GM18870 (cell line): ENCODE data around the gene SV2B.
"Not testable (repeated sequence)": the region's sequence is repeated elsewhere in the genome, so short reads cannot be mapped to it uniquely, and the experiment has no call there.

Experiments used
- ATAC-seq: cut with Tn5 transposase; IDR thresholded peaks from one replicate; pipeline ENCODE4 v1.9.1; 2021; ENCODE audit warnings: moderate library complexity; ENCODE audit not compliant: unreplicated experiment

SV2B gene

DNA sequence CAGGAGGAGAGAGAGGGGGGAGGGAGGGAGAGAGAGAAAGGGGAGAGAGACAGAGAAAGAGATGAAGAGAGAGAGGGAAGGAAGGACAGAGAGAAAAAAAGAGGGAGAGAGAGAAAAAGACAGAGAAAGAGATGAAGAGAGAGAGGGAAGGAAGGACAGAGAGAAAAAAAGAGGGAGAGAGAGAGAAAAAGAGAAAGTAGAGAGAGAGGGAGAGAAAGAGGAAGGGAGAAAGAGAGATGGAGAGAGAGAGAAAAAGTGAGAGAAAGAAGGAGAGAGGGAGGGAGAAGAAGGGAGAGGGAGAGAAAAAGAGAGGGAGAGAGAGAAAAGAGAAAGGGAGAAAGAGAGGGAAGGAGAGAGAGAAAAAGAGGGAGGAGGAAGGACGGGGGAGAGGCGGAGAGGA is 204.2 kb downstream of the SV2B start:
- no peak for ATAC-seq

- ATAC-seq = no peak
These were observed 204.7 kb downstream of the SV2B start for GRCh38 chr15:91304786-91305185.

DNA sequence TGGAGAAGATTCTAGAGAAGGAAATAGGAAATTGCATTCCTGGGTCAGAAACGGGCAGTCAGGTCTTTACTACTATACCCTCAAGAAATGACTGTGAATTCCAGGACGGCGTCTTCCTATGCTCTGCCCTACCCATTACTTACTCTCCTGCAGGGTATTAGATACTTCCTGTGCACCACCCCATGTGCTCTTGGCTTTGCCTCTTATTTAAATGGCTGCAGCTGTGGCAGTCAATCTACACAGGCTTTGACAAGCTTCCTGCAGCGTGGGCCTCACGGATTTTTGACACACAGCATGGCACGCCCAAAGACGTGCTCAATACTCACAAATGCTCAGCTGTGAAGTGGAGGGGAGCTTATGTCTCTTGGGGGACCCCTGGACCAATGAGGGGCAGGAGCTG is 206.1 kb downstream of the SV2B start:
- no peak for ATAC-seq

- no peak for ATAC-seq
These were observed 207.5 kb downstream of the SV2B start for GRCh38 chr15:91307601-91308000.

GRCh38 chr15:91308199-91308598 is 208.1 kb downstream of the SV2B start:
- ATAC-seq = no peak

GRCh38 chr15:91308855-91309254 is 208.8 kb downstream of the SV2B start:
- ATAC-seq = no peak

- no peak for ATAC-seq
These were observed 211.9 kb downstream of the SV2B start for GRCh38 chr15:91311986-91312385.

DNA sequence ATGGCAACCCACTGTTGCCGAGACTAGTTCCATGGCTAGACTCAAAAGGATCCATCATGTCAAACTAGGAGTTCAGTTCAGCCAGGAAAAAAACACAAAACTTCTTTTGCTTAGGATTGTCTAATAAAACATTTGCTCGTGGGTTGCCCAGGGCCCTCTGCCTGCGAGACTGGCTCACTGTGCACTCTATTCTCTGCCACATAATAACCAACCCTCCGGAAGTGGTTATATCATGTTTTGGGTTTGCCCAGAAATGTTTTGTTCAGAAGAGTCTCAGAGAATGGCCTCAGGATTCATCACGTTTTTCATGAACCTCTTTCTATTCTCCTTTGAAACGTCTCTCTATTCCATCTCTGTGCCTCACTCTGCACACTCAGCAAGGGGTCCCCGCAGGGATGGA is 216.1 kb downstream of the SV2B start:
- ATAC-seq = no peak

DNA sequence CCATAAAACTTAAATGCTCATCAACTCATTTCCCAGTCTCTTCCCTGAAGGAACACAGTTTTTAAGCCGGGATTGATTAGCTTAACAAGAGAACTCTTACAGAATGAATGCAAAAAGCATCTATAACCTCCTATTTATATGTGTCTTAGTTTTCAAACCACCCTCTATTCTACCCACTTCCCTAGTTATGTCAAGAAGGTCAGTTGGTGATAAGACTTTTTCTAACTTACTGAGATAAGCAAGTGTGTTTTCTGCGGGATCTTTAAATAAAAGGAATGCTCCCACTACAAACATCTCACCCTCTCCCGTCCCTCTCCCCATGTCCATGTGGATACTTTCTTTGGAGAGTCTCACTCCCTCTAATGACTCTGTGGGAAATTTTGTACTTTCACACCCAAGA is 218.5 kb downstream of the SV2B start:
- no peak for ATAC-seq

DNA sequence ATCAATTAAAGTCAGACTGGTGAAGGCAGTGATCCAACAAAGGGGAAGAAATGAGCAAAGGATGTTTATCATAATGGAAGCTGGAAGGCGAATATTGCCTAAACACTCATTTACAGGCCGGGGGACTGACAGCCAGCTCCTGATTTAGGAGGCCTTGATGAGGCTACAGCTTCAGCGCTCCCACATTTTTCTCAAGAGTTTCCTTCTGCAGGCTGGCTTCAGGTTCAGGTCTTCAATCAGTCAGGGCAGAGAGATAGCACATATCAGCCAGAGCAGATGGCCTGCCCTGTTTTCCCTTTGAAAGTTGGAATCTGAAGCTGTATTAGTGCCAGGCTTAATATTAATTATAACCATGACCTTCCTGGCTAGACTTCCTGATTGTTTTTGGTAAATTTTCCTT is 218.9 kb downstream of the SV2B start:
- no peak for ATAC-seq

DNA sequence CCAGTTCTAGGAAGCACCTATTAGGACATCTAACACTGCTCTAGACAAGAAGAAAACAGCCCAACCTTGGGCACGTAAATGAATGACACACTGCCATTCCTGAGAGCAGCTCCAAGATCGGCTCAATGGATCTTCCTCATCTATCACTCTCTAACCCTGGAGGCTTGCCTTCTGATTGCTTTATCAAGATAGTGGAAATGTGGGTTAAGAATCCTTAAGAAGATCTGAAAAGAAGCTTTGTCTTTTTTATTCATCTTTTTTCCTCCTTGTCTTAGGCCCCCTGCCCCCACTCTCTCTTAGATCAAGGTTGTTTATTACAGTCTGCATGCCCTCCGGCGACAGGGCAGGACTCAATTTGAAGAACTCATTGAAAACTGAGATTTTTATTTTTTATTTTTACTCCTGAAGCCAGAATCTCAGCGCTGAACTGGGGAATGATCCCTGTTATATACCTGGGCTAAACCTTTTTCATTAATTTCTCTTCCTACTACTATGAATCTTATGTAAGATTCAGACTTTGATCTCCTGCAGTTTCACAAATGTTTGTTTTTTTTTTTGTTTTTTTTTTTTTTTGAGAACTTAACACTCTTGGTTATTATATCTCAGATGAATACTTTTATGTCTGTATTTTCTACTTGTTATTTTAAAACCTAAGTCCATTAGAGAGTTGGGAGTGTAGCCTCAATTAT is 219.5 kb downstream of the SV2B start:
- ATAC-seq = no peak

DNA sequence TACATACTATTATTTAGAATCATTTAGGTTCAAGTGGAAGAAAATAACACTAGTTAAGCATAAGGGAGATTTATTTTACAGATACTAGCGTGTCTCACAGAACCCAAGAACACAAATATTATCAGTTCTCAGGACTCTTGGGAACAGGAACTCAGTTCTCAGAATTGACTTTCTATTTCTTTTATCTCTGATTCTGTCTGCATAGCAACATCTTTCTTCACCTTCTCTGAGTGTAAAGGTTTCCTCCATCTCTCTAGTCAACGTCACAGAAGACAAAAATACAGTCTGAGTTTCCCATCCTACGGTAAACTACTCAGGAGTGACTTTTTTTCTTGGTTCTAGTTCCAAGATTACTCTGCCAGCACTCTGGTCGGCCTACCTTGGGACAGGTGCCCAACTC is 220.0 kb downstream of the SV2B start:
- ATAC-seq = no peak

DNA sequence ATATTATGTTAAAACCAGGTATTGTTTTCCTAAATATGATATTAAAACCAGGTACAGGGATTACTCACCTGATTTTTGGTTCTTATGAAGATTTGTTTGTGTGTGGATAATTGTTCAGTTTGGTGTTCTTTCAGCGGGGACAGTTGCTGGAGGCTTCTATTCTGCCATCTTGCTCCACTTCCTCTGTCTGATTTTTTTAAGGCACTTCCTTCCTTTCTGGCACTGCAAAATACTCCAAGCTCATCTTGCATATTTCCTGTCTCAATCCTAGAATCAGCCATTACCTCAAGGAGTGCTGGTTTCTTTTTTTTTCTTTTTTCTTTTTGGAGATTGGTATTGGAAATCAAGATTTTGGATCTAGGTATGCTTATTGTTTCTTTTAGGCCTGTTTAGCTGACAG is 229.9 kb downstream of the SV2B start:
- ATAC-seq = no peak

DNA sequence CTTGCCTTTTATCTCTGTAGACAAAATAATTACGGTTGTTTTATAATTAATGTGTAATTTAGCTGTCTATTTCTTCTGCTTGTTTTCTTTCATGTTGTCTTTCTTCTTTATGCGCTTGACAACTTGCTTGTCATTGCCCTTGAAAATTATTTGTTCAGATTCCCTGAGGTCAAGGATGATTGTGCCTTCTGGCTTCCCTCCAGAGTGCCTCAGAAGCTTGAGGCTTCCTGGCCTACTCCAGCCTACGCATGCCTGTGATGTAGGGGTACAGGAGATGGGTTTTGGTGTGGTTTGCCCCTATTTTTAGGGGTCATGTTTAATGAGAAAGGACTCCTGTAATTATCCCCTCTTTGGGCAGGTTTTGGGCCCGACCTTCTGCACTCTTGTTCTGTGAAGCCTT is 231.5 kb downstream of the SV2B start:
- ATAC-seq = no peak

DNA sequence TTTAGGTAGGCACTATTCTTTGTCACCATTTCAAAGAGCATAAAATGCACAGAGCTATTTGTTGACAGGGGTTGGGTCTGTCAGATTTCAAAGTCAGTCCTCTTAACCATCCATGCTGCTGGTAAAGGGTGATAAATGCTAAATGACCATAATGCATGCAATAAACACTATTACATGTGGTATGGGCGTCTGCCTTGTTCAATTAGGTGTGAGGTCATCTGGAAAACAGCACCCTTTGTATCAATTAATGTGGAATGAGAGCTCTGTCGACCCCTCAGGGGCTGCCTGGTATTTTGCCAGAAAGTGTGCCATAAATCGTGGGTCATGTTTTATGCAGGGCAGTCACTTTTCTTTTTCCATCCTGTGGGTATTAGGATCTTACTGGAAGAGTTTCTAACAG is 235.6 kb downstream of the SV2B start:
- ATAC-seq = no peak

DNA sequence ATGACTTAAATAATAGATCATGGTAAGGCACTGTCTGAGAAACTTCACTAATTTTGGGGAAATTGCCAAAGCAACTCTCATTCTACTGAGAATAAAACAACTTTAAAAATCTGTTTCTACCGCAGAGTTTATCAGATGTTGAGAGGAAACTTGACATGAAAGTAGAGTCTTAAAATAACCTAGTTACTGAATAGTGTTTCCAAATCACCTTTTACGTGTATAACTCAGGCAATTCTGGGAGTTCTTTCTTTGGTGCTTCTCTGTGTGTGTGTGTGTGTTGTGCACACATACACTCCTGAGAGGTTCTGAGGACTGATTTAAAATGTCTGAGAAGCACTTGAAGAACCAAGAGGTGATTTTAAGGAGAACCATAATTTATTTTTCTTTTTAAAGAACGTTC is 236.6 kb downstream of the SV2B start:
- ATAC-seq = no peak

- no peak for ATAC-seq
These were observed 238.7 kb downstream of the SV2B start for GRCh38 chr15:91338766-91339165.

- no peak for ATAC-seq
These were observed 242.0 kb downstream of the SV2B start for GRCh38 chr15:91342097-91342496.

GRCh38 chr15:91344912-91345311 is 244.9 kb downstream of the SV2B start:
- not testable (repeated sequence) for ATAC-seq

GRCh38 chr15:91345736-91346135 is 245.7 kb downstream of the SV2B start:
- ATAC-seq = no peak

- ATAC-seq = no peak
These were observed 246.2 kb downstream of the SV2B start for GRCh38 chr15:91346259-91346658.

GRCh38 chr15:91348752-91349500 is 248.9 kb downstream of the SV2B start:
- no peak for ATAC-seq
